ENCODE measurements around the gene CTTN. TPM values are rescaled to one million over a fixed set of nuclear protein-coding genes. Genes with fewer than 3 reads are reported as not detected.

Gene CTTN
- total and polyA plus RNA-seq, 2 of the 13 experiments (the other 11 are each of a cell fraction or from before 2014, with no cell fraction given) = 84.4 to 114 TPM

DNA sequence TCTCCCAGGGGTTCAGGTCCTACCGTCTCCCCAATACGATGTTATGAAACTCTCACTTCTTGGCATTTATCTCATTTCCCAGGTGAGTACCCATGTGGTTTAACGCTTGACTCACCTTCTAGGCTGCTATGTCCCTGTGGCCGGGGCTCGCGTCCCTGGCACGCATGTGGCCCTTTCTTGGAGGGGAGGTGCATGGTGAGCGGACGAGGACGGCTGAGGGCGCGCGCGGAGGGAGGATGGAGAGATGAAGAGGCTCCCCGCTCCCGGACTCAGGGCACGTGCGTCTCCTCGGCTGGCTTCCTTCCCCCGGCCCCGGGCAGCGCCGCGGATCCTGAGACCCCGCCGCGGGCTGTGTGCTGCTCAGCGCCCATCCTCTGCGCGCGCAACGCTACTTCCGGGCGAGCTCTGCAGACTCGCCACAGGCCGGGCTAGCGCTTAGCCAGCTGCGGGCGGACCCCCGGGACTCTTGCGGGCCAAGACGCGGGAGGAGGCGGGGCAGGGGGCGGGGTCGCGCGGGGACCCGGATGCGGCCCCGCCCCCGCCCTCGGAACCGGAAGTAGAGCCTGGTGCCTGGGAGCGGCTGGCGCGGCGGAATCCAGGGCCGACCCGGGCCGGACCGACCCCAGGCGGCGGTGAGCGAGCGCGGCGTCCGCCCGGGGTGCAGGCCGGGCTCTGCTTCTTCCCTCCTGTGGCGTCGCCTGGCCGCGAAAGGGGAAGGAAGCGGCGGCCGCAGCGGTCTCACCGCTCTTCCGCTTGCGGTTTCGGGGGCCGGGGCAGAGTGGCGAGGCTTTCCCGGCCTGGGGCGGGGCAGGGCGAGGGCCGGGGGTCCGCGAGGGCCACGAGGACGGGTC is at the start of gene CTTN (continued):
- TF ChIP-seq, protein P1, sequence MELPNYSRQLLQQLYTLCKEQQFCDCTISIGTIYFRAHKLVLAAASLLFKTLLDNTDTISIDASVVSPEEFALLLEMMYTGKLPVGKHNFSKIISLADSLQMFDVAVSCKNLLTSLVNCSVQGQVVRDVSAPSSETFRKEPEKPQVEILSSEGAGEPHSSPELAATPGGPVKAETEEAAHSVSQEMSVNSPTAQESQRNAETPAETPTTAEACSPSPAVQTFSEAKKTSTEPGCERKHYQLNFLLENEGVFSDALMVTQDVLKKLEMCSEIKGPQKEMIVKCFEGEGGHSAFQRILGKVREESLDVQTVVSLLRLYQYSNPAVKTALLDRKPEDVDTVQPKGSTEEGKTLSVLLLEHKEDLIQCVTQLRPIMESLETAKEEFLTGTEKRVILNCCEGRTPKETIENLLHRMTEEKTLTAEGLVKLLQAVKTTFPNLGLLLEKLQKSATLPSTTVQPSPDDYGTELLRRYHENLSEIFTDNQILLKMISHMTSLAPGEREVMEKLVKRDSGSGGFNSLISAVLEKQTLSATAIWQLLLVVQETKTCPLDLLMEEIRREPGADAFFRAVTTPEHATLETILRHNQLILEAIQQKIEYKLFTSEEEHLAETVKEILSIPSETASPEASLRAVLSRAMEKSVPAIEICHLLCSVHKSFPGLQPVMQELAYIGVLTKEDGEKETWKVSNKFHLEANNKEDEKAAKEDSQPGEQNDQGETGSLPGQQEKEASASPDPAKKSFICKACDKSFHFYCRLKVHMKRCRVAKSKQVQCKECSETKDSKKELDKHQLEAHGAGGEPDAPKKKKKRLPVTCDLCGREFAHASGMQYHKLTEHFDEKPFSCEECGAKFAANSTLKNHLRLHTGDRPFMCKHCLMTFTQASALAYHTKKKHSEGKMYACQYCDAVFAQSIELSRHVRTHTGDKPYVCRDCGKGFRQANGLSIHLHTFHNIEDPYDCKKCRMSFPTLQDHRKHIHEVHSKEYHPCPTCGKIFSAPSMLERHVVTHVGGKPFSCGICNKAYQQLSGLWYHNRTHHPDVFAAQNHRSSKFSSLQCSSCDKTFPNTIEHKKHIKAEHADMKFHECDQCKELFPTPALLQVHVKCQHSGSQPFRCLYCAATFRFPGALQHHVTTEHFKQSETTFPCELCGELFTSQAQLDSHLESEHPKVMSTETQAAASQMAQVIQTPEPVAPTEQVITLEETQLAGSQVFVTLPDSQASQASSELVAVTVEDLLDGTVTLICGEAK (IDR thresholded peaks at IDR 0.05) = no peak
- TF ChIP-seq, protein P1 (CRISPR knock-in tag; IDR thresholded peaks at IDR 0.05) = peak; percentile 62; the same call in 1 of the 2 replicates
- no peak for TF ChIP-seq ZFYVE20 (CRISPR knock-in tag; IDR thresholded peaks at IDR 0.05; ENCODE audit: borderline replicate concordance, low read depth)
- TF ChIP-seq AKAP8 (CRISPR knock-in tag; IDR thresholded peaks at IDR 0.05) = no peak; the same call in 1 of the 2 replicates
- no peak for TF ChIP-seq ZBTB8A (CRISPR knock-in tag; IDR thresholded peaks at IDR 0.05; ENCODE audit: borderline replicate concordance, low read depth)
- TF ChIP-seq ZNF709 (CRISPR knock-in tag; IDR thresholded peaks at IDR 0.05) = no peak; the same call in 1 of the 2 replicates
- no peak for TF ChIP-seq RARG (CRISPR knock-in tag; IDR thresholded peaks at IDR 0.05; ENCODE audit: low read depth)
- peak; percentile 82; the same call in 1 of the 2 replicates for TF ChIP-seq ZNF792 (CRISPR knock-in tag; IDR thresholded peaks at IDR 0.05)
- TF ChIP-seq, protein P2, sequence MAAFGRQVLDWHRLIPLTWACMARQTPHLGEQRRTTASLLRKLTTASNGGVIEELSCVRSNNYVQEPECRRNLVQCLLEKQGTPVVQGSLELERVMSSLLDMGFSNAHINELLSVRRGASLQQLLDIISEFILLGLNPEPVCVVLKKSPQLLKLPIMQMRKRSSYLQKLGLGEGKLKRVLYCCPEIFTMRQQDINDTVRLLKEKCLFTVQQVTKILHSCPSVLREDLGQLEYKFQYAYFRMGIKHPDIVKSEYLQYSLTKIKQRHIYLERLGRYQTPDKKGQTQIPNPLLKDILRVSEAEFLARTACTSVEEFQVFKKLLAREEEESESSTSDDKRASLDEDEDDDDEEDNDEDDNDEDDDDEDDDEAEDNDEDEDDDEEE (CRISPR knock-in tag; IDR thresholded peaks at IDR 0.05) = no peak
- TF ChIP-seq TAF15 (IDR thresholded peaks at IDR 0.05; ENCODE audit: low read depth, low read length, poor library complexity, severe bottlenecking) = no peak
- TF ChIP-seq SP1 (IDR thresholded peaks at IDR 0.05) = no peak
- peak; percentile 9; the same call in 1 of the 2 replicates for TF ChIP-seq SP1 (CRISPR knock-in tag; IDR thresholded peaks at IDR 0.05)
- TF ChIP-seq RXRA (CRISPR knock-in tag; IDR thresholded peaks at IDR 0.05) = peak; percentile 63
- TF ChIP-seq ZNF703 (CRISPR knock-in tag; IDR thresholded peaks at IDR 0.05; ENCODE audit: borderline replicate concordance) = 0 out of 2 replicates have a peak, but pooled peaks have one; percentile 17
- TF ChIP-seq, protein P3, sequence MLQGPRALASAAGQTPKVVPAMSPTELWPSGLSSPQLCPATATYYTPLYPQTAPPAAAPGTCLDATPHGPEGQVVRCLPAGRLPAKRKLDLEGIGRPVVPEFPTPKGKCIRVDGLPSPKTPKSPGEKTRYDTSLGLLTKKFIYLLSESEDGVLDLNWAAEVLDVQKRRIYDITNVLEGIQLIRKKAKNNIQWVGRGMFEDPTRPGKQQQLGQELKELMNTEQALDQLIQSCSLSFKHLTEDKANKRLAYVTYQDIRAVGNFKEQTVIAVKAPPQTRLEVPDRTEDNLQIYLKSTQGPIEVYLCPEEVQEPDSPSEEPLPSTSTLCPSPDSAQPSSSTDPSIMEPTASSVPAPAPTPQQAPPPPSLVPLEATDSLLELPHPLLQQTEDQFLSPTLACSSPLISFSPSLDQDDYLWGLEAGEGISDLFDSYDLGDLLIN (CRISPR knock-in tag; IDR thresholded peaks at IDR 0.05; ENCODE audit: borderline replicate concordance) = no peak; the same call in 1 of the 2 replicates
- TF ChIP-seq MIXL1 (CRISPR knock-in tag; IDR thresholded peaks at IDR 0.05) = no peak
- TF ChIP-seq PHF20 (CRISPR knock-in tag; IDR thresholded peaks at IDR 0.05) = peak; percentile 70

All from HepG2 (cell line).